ENCODE data around the gene DOCK4. TPM values are rescaled to one million over a fixed set of nuclear protein-coding genes. Genes with fewer than 3 reads are reported as not detected.

DOCK4 gene
- total and polyA plus RNA-seq, 10 of the 15 experiments (the other 5 are each of a cell fraction or from before 2014, with no cell fraction given) = 0.03 to 0.73 (median 0.38) TPM

DNA sequence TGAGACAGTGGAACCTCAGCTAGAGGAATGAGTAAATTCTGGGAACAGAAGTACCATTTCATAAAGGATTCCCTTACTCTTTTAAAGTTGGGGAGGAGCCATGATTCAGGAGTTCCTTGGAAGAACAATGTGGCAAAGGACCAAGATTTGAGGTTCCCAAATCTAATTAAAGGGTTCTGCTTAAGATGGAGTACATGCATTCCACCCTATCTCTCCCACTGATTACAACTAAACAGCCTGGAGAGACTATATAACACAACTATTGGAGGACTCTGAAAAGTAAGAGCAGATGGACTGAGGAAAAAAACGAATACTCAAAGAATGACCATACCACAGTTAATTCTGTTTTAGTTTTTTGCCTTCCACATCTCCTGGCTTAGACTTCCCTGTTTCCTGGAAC lies 431.0 kb downstream of the DOCK4 start:
- TF ChIP-seq ZNF24 (IDR thresholded peaks at IDR 0.05) (no peak), PML (IDR thresholded peaks at IDR 0.05; ENCODE audit: low read length) (no peak), CEBPB (IDR thresholded peaks at IDR 0.05; ENCODE audit: borderline replicate concordance in 1 of 2, low read depth in 2 of 2, low read length in 2 of 2) (no peak), FOS (IDR thresholded peaks at IDR 0.05; ENCODE audit: borderline replicate concordance, extremely low read depth, insufficient read length) (no peak), LARP7 (IDR thresholded peaks at IDR 0.05) (no peak), GATAD2B (conservative IDR thresholded peaks at IDR 0.05; ENCODE audit: low read depth) (no peak), BHLHE40 (IDR thresholded peaks at IDR 0.05; ENCODE audit: borderline replicate concordance in 1 of 2, low read depth in 2 of 2, low read length in 1 of 2) (no peak), MEF2A (IDR thresholded peaks at IDR 0.05; ENCODE audit: insufficient read depth, low read depth, low read length) (no peak), CREB1 (IDR thresholded peaks at IDR 0.05; ENCODE audit: low read depth) (no peak), HDAC6 (IDR thresholded peaks at IDR 0.05; ENCODE audit: unreplicated experiment) (no peak), STAT3 (IDR thresholded peaks at IDR 0.05; ENCODE audit: low read depth, low read length) (no peak), SRF (IDR thresholded peaks at IDR 0.05; ENCODE audit: low read depth in 2 of 2, low read length in 2 of 2) (no peak), TCF12 (IDR thresholded peaks at IDR 0.05; ENCODE audit: low read depth, low read length) (no peak), ESRRA (IDR thresholded peaks at IDR 0.05; ENCODE audit: low read length) (no peak), EED (IDR thresholded peaks at IDR 0.05; ENCODE audit: low read depth) (no peak), NR2C2 (IDR thresholded peaks at IDR 0.05; ENCODE audit: borderline replicate concordance, control insufficient read depth, insufficient read length, low read depth) (no peak), TCF3 (IDR thresholded peaks at IDR 0.05; ENCODE audit: borderline replicate concordance, insufficient read depth, low read depth, low read length) (no peak)
- TF ChIP-seq, protein P1, sequence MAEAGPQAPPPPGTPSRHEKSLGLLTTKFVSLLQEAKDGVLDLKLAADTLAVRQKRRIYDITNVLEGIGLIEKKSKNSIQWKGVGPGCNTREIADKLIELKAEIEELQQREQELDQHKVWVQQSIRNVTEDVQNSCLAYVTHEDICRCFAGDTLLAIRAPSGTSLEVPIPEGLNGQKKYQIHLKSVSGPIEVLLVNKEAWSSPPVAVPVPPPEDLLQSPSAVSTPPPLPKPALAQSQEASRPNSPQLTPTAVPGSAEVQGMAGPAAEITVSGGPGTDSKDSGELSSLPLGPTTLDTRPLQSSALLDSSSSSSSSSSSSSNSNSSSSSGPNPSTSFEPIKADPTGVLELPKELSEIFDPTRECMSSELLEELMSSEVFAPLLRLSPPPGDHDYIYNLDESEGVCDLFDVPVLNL (IDR thresholded peaks at IDR 0.05; ENCODE audit: low read depth, low read length) = no peak
- TF ChIP-seq, protein P2, sequence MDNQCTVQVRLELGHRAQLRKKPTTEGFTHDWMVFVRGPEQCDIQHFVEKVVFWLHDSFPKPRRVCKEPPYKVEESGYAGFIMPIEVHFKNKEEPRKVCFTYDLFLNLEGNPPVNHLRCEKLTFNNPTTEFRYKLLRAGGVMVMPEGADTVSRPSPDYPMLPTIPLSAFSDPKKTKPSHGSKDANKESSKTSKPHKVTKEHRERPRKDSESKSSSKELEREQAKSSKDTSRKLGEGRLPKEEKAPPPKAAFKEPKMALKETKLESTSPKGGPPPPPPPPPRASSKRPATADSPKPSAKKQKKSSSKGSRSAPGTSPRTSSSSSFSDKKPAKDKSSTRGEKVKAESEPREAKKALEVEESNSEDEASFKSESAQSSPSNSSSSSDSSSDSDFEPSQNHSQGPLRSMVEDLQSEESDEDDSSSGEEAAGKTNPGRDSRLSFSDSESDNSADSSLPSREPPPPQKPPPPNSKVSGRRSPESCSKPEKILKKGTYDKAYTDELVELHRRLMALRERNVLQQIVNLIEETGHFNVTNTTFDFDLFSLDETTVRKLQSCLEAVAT (IDR thresholded peaks at IDR 0.05) = no peak
- TF ChIP-seq, protein P3, sequence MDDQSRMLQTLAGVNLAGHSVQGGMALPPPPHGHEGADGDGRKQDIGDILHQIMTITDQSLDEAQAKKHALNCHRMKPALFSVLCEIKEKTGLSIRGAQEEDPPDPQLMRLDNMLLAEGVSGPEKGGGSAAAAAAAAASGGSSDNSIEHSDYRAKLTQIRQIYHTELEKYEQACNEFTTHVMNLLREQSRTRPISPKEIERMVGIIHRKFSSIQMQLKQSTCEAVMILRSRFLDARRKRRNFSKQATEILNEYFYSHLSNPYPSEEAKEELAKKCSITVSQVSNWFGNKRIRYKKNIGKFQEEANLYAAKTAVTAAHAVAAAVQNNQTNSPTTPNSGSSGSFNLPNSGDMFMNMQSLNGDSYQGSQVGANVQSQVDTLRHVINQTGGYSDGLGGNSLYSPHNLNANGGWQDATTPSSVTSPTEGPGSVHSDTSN (IDR thresholded peaks at IDR 0.05; ENCODE audit: insufficient replicate concordance, low read depth, low read length) = no peak
- H3K79me2 ChIP-seq (ENCODE audit: control insufficient read depth, insufficient read depth, low read length) = no peaks in the 10 kb centered on the region
- DNase-seq (ENCODE audit: low read depth, low spot score) = no peak
- no peak overlapping the region for H2AFZ ChIP-seq (ENCODE audit: control insufficient read depth, low read depth, low read length)
- H3K9ac ChIP-seq (ENCODE audit: control insufficient read depth, insufficient read depth, low read length) = no peak overlapping the region
- in situ Hi-C loops (cut with MboI) (no loop called here), intact Hi-C loops (cut with micrococcal nuclease; ENCODE audit: unreplicated experiment) (no loop called here)
- H3K27me3 ChIP-seq (replicated peaks in 1 of 2; ENCODE audit: control insufficient read depth in 2 of 2, insufficient read depth in 2 of 2, low read length in 1 of 2) = no peaks in the 10 kb centered on the region; a peak in 2 of 4 replicates
- H3K4me2 ChIP-seq (ENCODE audit: control insufficient read depth, insufficient read depth) = no peak overlapping the region
- no TSS peak for BruUV-seq (replicated peaks)
- ATAC-seq = no peak
- SMC1A ChIA-PET (ENCODE audit: uncharacterized antibody, unreplicated experiment) = no interaction called here
- no peaks in the 10 kb centered on the region for H4K20me1 ChIP-seq (ENCODE audit: control insufficient read depth, insufficient read depth)
- POLR2A ChIA-PET = no interaction called here
- CTCF ChIA-PET = no interaction called here
- H3K27ac ChIP-seq (ENCODE audit: control insufficient read depth, insufficient read depth) = no peak overlapping the region
- no peaks in the 10 kb centered on the region for H3K36me3 ChIP-seq (ENCODE audit: control insufficient read depth in 2 of 2, insufficient read depth in 2 of 2, low read length in 1 of 2)
- no peaks in the 10 kb centered on the region for H3K4me1 ChIP-seq (ENCODE audit: control insufficient read depth, insufficient read depth, low read length)
- no peak for FAIRE-seq
- 29% methylated on average over 1 of the region's 1 CpG for WGBS (ENCODE audit: insufficient coverage, insufficient replicate concordance, low lambda C conversion rate, missing lambda C conversion rate)
- RAD21 ChIA-PET (ENCODE audit: unreplicated experiment) = no interaction called here
- no peaks in the 10 kb centered on the region; the same call in 2 of the 3 replicates for H3K9me3 ChIP-seq (replicated peaks; ENCODE audit: control insufficient read depth, insufficient read depth, low read length)
- H3K4me3 ChIP-seq = no peak overlapping the region
